22Rv1 (cell line): ENCODE data around the gene SOST.

Experiments used
- CTCF ChIP-seq: fragments of 450-650 bp; IDR thresholded peaks from 2 replicates; pipeline ENCODE4 v1.5.1; 2017; ENCODE audit warnings: mild to moderate bottlenecking
- ZFX ChIP-seq: fragments of 450-650 bp; IDR thresholded peaks from 2 replicates; pipeline ENCODE4 v1.6.1; 2017; ENCODE audit warnings: antibody characterized with exemption, borderline replicate concordance

- TF ChIP-seq CTCF (no peak), ZFX (no peak)
Observed at GRCh38 chr17:43799047-43799446, 40.5 kb upstream of the SOST start.
